ENCODE data around the gene DDIT3.

DNA sequence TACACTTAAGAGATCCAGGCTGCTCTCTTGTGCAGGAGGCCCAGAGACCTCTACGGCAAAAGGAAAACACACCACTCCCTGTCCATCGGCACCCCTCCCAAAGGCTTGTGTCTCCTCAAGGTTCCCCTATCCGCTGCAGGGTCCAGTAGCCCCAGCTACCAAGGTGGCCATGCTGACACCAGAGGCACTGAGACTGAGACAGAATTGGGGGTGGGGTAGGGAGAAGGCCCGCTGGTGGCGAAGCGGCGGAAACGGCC, 590 bp downstream of the DDIT3 start:
- TF ChIP-seq, protein P1, sequence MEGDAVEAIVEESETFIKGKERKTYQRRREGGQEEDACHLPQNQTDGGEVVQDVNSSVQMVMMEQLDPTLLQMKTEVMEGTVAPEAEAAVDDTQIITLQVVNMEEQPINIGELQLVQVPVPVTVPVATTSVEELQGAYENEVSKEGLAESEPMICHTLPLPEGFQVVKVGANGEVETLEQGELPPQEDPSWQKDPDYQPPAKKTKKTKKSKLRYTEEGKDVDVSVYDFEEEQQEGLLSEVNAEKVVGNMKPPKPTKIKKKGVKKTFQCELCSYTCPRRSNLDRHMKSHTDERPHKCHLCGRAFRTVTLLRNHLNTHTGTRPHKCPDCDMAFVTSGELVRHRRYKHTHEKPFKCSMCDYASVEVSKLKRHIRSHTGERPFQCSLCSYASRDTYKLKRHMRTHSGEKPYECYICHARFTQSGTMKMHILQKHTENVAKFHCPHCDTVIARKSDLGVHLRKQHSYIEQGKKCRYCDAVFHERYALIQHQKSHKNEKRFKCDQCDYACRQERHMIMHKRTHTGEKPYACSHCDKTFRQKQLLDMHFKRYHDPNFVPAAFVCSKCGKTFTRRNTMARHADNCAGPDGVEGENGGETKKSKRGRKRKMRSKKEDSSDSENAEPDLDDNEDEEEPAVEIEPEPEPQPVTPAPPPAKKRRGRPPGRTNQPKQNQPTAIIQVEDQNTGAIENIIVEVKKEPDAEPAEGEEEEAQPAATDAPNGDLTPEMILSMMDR (conservative IDR thresholded peaks at IDR 0.05 in 1 of 2, IDR thresholded peaks at IDR 0.05 in 1 of 2; ENCODE audit: low read depth in 1 of 2, low read length in 2 of 2): no peak
- TF ChIP-seq EZH2 (IDR thresholded peaks at IDR 0.05; ENCODE audit: low read length, missing control alignments): no peak
